ENCODE data around the gene EPB41L4A.

The EPB41L4A gene

GRCh38 chr5:112123086-112123485, 296.0 kb downstream of the EPB41L4A start:
- Histone ChIP-seq H3K27me3 (replicated peaks; ENCODE audit: control insufficient read depth, insufficient read depth, low read length) (no peaks in the 10 kb centered on the region), H3K9ac (ENCODE audit: low read length) (no peak overlapping the region), H3K36me3 (ENCODE audit: control insufficient read depth, insufficient read depth, low read length, severe bottlenecking) (no peaks in the 10 kb centered on the region), H3K4me1 (ENCODE audit: control insufficient read depth, insufficient read depth, low read length) (peaks cover 4% of the 10 kb centered on the region), H3K4me3 (ENCODE audit: low read length) (no peak overlapping the region), H3K9me3 (ENCODE audit: control insufficient read depth, low read length) (peaks cover 14% of the 10 kb centered on the region)
- DNase-seq (ENCODE audit: low read depth): no peak

GRCh38 chr5:112122353-112122752, 296.7 kb downstream of the EPB41L4A start:
- Histone ChIP-seq H3K4me3 (ENCODE audit: low read length) (no peak overlapping the region), H3K9me3 (ENCODE audit: control insufficient read depth, low read length) (peaks cover 14% of the 10 kb centered on the region)
- DNase-seq (ENCODE audit: low read depth): no peak

GRCh38 chr5:112121258-112121657, 297.8 kb downstream of the EPB41L4A start:
- no peaks in the 10 kb centered on the region for H3K36me3 ChIP-seq (ENCODE audit: control insufficient read depth, insufficient read depth, low read length, severe bottlenecking)
- H3K9ac ChIP-seq (ENCODE audit: low read length): no peak overlapping the region
- no peaks in the 10 kb centered on the region for H3K27me3 ChIP-seq (replicated peaks; ENCODE audit: control insufficient read depth, insufficient read depth, low read length)
- peaks cover 8% of the 10 kb centered on the region for H3K4me1 ChIP-seq (ENCODE audit: control insufficient read depth, insufficient read depth, low read length)
- no peak for DNase-seq (ENCODE audit: low read depth)
- H3K4me3 ChIP-seq (ENCODE audit: low read length): no peak overlapping the region
- peaks cover 14% of the 10 kb centered on the region for H3K9me3 ChIP-seq (ENCODE audit: control insufficient read depth, low read length)

More at GRCh38 chr5:112122353-112122752, 296.7 kb downstream of the EPB41L4A start:
- Histone ChIP-seq H3K4me1 (ENCODE audit: control insufficient read depth, insufficient read depth, low read length) (peaks cover 8% of the 10 kb centered on the region), H3K36me3 (ENCODE audit: control insufficient read depth, insufficient read depth, low read length, severe bottlenecking) (no peaks in the 10 kb centered on the region), H3K27me3 (replicated peaks; ENCODE audit: control insufficient read depth, insufficient read depth, low read length) (no peaks in the 10 kb centered on the region), H3K9ac (ENCODE audit: low read length) (no peak overlapping the region)

- H3K4me1 ChIP-seq (ENCODE audit: control insufficient read depth, insufficient read depth, low read length): peaks cover 8% of the 10 kb centered on the region
- no peaks in the 10 kb centered on the region for H3K27me3 ChIP-seq (replicated peaks; ENCODE audit: control insufficient read depth, insufficient read depth, low read length)
- peaks cover 14% of the 10 kb centered on the region for H3K9me3 ChIP-seq (ENCODE audit: control insufficient read depth, low read length)
- no peaks in the 10 kb centered on the region for H3K36me3 ChIP-seq (ENCODE audit: control insufficient read depth, insufficient read depth, low read length, severe bottlenecking)
- no peak overlapping the region for H3K9ac ChIP-seq (ENCODE audit: low read length)
- H3K4me3 ChIP-seq (ENCODE audit: low read length): no peak overlapping the region
- DNase-seq (ENCODE audit: low read depth): no peak
Measured at GRCh38 chr5:112119969-112120368, 299.1 kb downstream of the EPB41L4A start.

- Histone ChIP-seq H3K27me3 (replicated peaks; ENCODE audit: control insufficient read depth, insufficient read depth, low read length) (no peaks in the 10 kb centered on the region), H3K4me1 (ENCODE audit: control insufficient read depth, insufficient read depth, low read length) (peaks cover 8% of the 10 kb centered on the region), H3K36me3 (ENCODE audit: control insufficient read depth, insufficient read depth, low read length, severe bottlenecking) (no peaks in the 10 kb centered on the region), H3K9me3 (ENCODE audit: control insufficient read depth, low read length) (peaks cover 14% of the 10 kb centered on the region), H3K4me3 (ENCODE audit: low read length) (no peak overlapping the region), H3K9ac (ENCODE audit: low read length) (no peak overlapping the region)
- no peak for DNase-seq (ENCODE audit: low read depth)
Measured at GRCh38 chr5:112119508-112119907, 299.6 kb downstream of the EPB41L4A start.

- no peak overlapping the region for H3K4me3 ChIP-seq (ENCODE audit: low read length)
- no peak for DNase-seq (ENCODE audit: low read depth)
- peaks cover 14% of the 10 kb centered on the region for H3K9me3 ChIP-seq (ENCODE audit: control insufficient read depth, low read length)
- no peaks in the 10 kb centered on the region for H3K36me3 ChIP-seq (ENCODE audit: control insufficient read depth, insufficient read depth, low read length, severe bottlenecking)
- H3K9ac ChIP-seq (ENCODE audit: low read length): no peak overlapping the region
- H3K27me3 ChIP-seq (replicated peaks; ENCODE audit: control insufficient read depth, insufficient read depth, low read length): no peaks in the 10 kb centered on the region
- H3K4me1 ChIP-seq (ENCODE audit: control insufficient read depth, insufficient read depth, low read length): peaks cover 8% of the 10 kb centered on the region
Measured at GRCh38 chr5:112117551-112117950, 301.5 kb downstream of the EPB41L4A start.

GRCh38 chr5:112116371-112116770, 302.7 kb downstream of the EPB41L4A start:
- Histone ChIP-seq H3K36me3 (ENCODE audit: control insufficient read depth, insufficient read depth, low read length, severe bottlenecking) (no peaks in the 10 kb centered on the region), H3K27me3 (replicated peaks; ENCODE audit: control insufficient read depth, insufficient read depth, low read length) (no peaks in the 10 kb centered on the region), H3K9me3 (ENCODE audit: control insufficient read depth, low read length) (peaks cover 13% of the 10 kb centered on the region), H3K4me3 (ENCODE audit: low read length) (no peak overlapping the region), H3K4me1 (ENCODE audit: control insufficient read depth, insufficient read depth, low read length) (peaks cover 8% of the 10 kb centered on the region), H3K9ac (ENCODE audit: low read length) (no peak overlapping the region)
- no peak for DNase-seq (ENCODE audit: low read depth)

GRCh38 chr5:112113565-112113964, 305.5 kb downstream of the EPB41L4A start:
- Histone ChIP-seq H3K9me3 (ENCODE audit: control insufficient read depth, low read length) (no peaks in the 10 kb centered on the region), H3K36me3 (ENCODE audit: control insufficient read depth, insufficient read depth, low read length, severe bottlenecking) (no peaks in the 10 kb centered on the region), H3K27me3 (replicated peaks; ENCODE audit: control insufficient read depth, insufficient read depth, low read length) (no peaks in the 10 kb centered on the region), H3K4me3 (ENCODE audit: low read length) (no peak overlapping the region), H3K9ac (ENCODE audit: low read length) (no peak overlapping the region), H3K4me1 (ENCODE audit: control insufficient read depth, insufficient read depth, low read length) (peaks cover 14% of the 10 kb centered on the region)
- no peak for DNase-seq (ENCODE audit: low read depth)

All from adipocyte (in vitro differentiated cells).